GM18907 (cell line): ENCODE results near the gene ATG10.
"Not testable (repeated sequence)": the region's sequence is repeated elsewhere in the genome, so short reads cannot be mapped to it uniquely, and the experiment has no call there.

Experiments
- ATAC-seq: cut with Tn5 transposase; IDR thresholded peaks from one replicate; pipeline ENCODE4 v1.9.1; 2021; ENCODE audit warnings: mild to moderate bottlenecking, moderate library complexity; ENCODE audit not compliant: unreplicated experiment

Gene ATG10

DNA sequence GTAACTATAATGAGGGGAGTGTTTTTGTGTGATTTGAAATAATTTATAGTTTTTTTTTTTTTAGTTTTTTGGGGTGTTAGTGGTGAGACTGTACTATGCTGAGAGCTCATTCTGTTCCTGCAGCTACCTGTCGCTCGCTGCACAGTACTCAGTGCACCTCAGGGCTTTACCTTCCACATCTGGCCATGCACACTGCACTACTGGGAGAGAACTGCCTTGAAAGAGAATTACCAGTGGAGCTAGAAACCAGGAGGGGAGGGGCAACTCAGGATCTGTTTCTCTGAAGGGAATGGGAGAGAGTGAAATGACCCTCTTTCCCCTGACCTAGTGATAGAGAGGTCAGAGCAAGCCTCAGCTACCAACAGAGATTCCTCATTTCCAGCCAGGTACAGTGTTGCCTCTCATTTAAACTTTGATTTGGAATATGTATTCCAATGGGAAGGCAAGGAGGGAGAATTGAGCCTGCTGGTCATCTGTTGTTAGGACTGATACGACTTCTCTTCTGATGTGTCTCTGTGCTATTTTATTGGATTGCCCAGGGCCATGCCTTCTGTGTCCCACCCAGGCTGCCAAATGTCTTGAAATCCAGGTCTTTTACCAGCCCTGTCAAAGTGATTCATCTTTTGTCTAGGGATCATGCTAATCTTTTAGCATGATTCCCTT lies 8.9 kb downstream of the ATG10 start:
- no peak for ATAC-seq

DNA sequence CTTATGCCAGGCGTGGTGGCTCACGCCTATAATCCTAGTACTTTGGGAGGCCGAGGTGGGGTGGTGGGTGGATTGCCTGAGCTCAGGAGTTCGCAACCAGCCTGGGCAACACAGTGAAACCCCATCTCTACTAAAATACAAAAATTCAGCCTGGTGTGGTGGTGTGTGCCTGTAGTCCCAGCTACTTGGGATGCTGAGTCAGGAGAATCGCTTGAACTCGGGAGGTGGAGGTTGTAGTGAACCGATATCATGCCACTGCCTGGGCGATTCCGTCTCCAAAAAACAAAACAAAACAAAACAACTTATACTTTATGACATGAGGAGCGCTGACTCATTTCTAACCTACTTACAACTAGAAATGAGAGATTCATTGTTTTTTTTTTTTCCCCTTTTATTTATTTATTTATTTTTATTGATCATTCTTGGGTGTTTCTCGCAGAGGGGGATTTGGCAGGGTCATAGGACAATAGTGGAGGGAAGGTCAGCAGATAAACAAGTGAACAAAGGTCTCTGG lies 10.4 kb downstream of the ATG10 start:
- ATAC-seq: not testable (repeated sequence)

DNA sequence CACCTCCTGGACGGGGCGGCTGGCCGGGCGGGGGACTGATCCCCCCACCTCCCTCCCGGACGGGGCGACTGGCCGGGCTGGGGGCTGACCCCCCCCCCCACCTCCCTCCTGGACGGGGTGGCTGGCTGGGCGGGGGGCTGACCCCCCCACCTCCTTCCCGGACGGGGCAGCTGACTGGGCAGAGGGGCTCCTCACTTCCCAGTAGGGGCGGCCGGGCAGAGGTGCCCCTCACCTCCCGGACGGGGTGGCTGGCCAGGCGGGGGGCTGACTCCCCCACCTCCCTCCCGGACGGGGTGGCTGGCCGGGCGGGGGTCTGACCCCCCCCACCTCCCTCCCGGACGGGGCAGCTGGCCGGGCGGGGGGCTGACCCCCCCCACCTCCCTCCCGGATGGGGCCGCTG lies 11.3 kb downstream of the ATG10 start:
- ATAC-seq: not testable (repeated sequence)

DNA sequence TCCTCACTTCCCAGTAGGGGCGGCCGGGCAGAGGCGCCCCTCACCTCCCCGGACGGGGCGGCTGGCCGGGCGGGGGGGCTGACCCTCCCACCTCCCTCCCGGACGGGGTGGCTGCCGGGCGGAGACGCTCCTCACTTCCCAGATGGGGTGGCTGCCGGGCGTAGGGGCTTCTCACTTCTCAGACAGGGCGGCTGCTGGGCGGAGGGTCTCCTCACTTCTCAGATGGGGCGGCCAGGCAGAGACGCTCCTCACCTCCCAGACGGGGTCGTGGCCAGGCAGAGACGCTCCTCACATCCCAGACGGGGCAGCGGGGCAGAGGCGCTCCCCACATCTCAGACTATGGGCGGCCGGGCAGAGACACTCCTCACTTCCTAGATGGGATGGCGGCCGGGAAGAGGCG lies 11.7 kb downstream of the ATG10 start:
- ATAC-seq: not testable (repeated sequence)

- no peak for ATAC-seq
These were observed 14.3 kb downstream of the ATG10 start for GRCh38 chr5:81986126-81986525.

GRCh38 chr5:81989204-81989603 lies 17.4 kb downstream of the ATG10 start:
- ATAC-seq: no peak

DNA sequence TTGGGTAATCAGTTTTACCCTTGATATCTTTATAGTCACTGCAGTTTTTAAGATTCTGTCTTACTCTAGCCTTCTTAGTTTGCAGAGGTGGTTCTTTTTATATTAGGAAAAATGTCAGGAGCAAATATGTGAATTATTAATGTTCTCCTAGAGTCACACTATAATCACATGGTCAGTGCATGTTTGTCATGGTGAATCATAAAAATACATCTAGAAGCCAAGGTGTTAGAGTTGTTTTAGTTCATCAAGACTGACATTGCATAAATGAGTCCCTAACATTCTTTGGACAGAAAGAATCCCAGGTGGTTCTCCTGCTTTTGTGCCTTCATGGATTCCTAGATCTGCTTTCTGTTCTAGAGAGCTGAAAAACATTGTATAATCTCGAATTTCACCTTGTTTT lies 22.9 kb downstream of the ATG10 start:
- no peak for ATAC-seq

DNA sequence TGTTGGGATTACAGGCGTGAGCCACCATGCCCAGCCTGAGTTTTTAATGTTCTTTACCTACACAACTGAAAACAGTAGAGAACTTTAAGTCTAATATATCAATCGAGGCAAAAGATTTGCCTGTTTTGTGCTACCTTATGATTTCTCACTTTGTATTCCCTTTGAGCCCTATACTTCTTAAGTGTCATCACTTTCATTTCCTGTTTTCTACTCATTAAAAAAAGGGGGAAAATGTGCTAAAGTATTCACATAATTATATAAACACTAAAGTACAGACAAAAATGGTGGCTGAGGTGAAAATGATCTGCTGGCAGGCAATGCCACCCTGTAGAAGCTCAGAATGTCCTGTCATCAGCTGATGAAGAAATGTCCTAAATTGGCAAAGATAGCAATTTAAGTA lies 23.6 kb downstream of the ATG10 start:
- no peak for ATAC-seq

DNA sequence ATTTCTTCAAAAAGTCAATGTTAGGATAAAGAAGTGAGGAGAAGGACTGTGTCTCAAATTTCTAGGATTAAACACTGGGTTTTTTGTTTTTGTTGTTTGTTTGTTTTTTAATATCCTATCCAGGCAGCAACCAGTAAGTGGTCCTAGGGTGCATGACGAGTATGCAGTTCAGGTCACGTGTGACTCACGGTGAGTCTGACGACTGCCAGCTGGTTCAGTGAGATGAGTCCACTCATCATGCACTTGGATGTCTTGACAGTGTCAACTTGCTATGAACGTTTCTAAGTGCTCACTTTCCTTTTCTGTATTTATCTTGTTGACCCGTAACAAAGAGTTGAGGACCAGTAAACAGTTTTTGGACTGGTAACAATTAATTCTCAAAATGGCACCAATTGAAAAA lies 32.7 kb downstream of the ATG10 start:
- no peak for ATAC-seq

DNA sequence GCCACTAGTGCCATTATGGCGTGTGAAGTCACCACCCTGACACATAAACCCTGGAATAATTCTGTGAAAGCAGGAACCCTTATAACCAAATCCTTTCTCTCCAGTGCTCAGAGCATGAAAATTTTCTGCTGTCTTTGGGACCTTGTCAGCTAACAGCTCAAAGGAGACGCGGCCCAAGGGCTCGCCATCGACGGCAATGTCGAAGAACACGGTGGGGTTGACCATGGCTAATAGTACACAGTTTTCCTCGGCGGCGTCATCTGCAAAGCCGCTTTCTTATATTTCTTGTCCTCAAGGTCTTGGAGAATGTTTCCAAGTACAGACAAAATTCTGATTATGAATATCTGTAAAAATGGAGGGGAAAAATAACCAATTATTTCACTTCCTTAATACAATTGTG lies 38.0 kb downstream of the ATG10 start:
- ATAC-seq: not testable (repeated sequence)

- no peak for ATAC-seq
These were observed 38.9 kb downstream of the ATG10 start for GRCh38 chr5:82010696-82011095.

DNA sequence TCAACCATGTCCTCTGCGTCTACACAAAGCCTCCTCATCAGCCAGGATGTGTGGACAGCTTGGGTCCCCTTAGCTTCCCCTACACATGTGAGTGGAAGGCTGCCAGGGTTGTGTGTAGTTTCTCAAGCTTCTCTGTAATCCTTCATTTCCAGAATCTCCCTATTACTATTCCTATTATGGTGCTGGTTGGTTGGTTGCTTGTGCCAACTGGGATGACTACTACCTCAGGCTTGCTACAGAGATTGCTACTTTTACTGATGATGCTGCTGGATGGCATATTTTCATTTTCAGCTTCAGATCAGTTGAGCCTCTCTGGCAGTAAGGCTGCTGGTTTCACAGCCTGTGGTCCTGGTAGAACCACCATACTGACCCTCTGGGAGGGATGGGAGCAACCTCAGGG lies 39.9 kb downstream of the ATG10 start:
- no peak for ATAC-seq

GRCh38 chr5:82014644-82015043 lies 42.8 kb downstream of the ATG10 start:
- not testable (repeated sequence) for ATAC-seq

DNA sequence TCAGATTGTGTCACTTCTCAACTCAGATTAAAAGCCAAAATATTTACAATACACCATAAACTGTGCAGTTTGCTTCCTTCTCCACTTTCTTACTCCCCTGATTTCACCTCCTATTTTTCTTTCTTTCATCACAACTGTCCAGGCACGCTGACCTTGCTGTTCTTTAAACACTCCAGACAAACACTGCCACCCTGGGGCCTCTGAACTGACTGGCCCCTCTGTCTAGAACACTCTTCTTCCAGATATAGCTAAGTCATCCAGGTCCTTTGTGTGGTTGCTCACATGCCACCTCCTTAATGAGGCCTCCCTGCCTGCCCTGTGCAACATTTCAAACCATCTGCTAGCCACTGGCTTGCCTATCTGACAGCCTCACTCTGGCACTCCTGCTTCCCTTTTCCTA lies 46.6 kb downstream of the ATG10 start:
- ATAC-seq: no peak

- ATAC-seq: no peak
These were observed 47.7 kb downstream of the ATG10 start for GRCh38 chr5:82019342-82020138.

DNA sequence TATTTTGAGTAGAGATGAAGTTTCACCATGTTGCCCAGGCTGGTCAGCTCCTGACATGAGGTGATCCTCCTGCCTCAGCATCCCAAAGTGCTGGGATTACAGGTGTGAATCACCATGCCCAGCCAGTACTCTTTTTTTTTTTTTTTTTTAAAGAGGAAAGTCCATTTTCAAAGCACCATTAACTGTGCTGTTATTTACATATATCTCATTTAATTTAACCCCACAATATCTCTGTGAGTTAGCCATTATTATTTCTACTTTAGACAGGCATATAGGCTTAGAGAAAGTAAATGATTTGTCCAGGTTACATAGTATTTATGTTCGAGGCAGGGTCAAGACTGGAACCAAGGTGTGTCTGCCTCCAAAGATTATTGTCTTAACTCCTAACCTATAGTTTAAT lies 50.7 kb downstream of the ATG10 start:
- no peak for ATAC-seq

- ATAC-seq: no peak
These were observed 51.8 kb downstream of the ATG10 start for GRCh38 chr5:82023644-82024043.

GRCh38 chr5:82031220-82032119 lies 59.6 kb downstream of the ATG10 start:
- no peak for ATAC-seq

GRCh38 chr5:82042894-82043293 lies 71.1 kb downstream of the ATG10 start:
- ATAC-seq: not testable (repeated sequence)

DNA sequence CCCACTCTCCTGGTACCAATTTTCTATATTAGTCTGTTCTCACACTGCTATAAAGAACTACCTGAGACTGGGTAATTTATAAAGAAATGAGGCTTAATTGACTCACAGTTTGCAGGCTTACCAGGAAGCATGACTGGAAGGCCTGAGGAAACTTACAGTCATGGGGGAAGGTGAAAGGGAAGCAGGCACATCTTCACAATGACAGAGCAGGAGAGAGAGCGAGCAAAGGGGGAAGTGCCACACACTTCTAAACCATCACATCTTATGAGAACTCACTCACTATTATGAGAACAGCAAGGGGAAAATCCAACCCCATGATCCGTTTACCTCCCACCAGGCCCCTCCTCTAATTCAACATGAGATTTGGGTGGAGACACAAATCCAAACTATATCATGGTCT lies 72.2 kb downstream of the ATG10 start:
- no peak for ATAC-seq

DNA sequence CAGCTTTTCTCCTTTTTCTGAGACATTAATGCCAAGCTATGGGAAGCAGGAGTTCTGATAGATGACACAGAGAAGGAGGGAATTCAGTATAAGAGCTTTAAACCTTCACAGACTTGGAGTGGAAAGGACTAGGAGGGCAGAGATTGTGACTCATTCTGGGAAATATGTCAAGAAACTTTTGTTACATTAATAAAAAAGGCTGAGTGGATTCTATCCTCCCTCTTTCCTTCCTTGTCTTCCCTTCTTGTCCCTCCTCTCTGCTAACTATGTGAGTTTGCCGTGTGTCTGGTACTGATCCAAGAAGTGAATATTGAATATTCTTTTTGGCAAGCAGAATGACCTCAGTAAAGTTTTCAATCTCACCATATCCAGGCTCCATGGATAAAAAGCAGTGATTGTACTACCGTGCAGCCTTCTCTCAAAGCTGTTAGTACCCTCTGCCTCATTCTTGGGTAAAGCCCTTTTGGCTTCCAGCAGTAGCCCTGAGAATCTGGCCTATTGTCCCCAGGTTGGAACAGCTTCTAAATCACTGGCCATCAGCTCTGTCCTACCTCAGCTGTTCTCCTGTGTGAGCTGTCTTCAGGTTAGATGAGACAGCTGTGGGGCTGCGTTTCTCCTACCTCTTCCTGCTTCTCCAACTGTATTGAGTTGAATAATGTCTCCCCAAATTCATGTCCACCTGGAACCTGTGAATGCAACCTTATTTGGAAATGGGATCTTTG lies 73.9 kb downstream of the ATG10 start:
- no peak for ATAC-seq
